GM12872 (cell line): Measurements from ENCODE around the gene MOG.

Experiments used
- CTCF ChIP-seq: IDR thresholded peaks from 3 replicates; pipeline ENCODE4 v1.5.1; 2011; ENCODE audit warnings: low read depth, mild to moderate bottlenecking, low read length, moderate library complexity; ENCODE audit not compliant: insufficient read depth

Gene MOG

DNA sequence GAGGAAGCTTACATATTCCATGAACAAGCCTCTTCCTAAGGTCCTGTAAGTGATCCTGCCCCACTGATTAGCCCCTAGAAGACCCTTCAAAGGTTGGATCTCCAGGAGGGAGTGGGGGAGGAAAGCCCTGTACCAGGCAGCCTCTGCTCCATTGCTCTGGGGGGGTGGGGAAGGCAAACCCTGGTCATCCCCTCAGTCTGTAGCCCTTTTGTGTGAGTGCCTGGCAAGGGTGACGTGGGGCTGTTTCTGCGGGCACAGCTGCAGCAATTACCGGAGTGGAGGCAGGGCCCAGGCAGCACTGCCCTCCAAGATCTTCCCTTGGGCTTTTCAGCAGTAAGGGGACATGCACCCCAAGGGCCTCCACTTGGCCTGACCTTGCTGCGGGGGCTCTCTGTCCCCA lies at the start of gene MOG:
TSS of gene MOG (plus strand) at position 295 of the 400 bp plus-strand sequence. CDS start 118 bp downstream, outside the sequence.
- TF ChIP-seq CTCF: no peak

- TF ChIP-seq CTCF: no peak
Observed at GRCh38 chr6:29608131-29608530, 48.8 kb upstream of the MOG start.

DNA sequence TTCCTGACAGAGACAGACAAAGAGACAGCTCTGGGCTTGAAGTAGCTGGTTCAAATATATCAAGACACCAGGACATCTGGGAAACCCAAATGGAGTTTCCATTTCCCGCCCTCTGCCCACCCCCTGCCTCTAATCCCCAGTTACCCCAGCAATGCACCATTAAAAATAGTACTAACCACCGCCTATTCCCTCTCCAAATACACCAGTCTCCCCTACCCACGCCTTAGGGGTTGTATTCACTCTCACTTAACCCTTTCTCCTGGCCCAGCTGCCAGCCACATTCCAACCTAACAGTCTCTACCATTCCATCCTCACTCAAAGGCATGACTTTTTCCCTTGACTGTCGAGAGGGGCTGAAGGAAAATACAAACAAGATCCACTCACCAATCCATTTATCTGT lies 46.4 kb upstream of the MOG start:
- no peak for TF ChIP-seq CTCF

GRCh38 chr6:29611426-29611825 lies 45.5 kb upstream of the MOG start:
- no peak for TF ChIP-seq CTCF

DNA sequence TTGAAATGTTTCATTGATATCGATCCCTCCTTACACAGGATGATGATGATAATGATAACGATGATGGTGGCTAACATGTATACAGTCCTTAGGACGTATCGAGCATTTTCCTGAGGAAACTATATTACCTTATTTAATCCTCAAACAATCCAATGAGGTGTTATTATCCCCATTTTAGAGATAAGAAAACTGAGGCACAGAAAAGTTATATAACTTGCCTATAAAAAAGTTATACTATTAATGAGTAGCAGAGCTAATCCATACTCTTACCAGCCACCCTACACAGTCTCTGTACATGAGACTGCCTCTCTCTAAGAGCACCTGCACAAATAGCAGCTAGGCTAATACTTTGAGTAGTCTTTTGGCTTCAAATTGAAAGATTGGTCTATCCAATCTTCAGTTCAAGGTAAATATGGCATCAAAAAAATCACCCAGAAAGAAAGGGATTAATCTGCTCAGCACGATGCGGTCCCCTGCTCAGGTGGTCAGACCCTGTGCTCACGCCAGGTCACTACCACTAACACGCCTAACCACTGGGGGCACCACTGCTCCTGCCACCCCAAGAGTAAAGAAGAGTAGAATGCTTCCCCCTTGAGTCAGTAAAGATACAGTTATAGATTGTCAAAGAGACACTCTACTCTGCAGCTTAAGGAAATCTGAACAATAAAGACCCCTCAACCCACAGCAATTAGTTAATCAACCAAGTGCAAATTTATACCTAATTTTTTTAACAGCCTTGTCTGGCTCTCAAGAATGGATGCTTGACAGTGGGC lies 38.9 kb upstream of the MOG start:
- TF ChIP-seq CTCF: peak; percentile 56

DNA sequence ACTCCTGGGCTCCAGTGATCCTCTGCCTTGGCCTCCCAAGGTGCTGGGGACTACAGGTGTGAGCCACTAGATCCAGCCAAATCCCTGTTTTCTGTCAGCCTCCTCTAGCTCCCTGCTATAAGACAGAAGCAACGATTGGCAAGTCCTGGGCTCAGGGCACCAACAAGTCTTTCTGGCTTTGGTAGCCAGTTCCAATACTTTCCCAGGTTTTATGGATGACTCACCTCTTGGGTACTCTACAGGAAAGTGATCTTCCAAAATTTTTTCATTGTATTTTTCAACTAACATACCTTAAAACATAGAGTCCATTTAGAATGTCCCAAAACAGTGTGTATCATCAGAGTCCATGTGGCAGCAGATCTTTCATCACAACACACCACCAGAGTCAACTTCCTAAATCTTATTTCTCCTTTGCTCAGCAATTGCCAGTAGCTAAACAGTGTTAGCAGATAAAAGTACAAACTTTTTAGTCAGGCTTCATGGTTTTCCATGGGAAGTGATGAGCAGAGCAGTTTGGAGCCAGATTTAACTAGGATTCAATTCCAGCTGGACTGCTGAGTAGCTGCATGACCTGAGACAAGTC lies 37.2 kb upstream of the MOG start:
- no peak for TF ChIP-seq CTCF

DNA sequence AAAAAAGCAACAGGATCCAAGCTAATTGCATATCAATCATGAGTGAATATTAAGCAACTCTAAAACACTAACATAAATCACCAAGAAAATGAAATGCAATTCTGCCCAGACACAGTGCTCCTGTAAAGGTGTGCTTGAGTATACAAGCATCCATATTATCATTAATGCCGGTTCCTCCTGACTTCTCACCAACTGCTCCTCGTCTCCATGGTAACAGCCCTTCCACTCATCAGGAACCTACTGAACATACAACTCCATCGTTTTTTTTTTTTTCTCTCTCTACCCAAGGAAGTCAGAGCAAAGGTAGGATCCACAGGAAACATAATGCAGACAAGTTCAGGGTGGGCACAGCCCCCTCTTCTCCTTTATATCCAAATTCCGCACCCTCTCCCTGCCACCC lies 36.3 kb upstream of the MOG start:
- TF ChIP-seq CTCF: no peak
